GM18519 (cell line): ENCODE data around the gene COQ10B.

ENCODE experiments used
- ATAC-seq: cut with Tn5 transposase; IDR thresholded peaks from one replicate; pipeline ENCODE4 v1.9.1; 2021; ENCODE audit warnings: mild to moderate bottlenecking, moderate library complexity; ENCODE audit not compliant: unreplicated experiment, low FRiP score

The COQ10B gene

DNA sequence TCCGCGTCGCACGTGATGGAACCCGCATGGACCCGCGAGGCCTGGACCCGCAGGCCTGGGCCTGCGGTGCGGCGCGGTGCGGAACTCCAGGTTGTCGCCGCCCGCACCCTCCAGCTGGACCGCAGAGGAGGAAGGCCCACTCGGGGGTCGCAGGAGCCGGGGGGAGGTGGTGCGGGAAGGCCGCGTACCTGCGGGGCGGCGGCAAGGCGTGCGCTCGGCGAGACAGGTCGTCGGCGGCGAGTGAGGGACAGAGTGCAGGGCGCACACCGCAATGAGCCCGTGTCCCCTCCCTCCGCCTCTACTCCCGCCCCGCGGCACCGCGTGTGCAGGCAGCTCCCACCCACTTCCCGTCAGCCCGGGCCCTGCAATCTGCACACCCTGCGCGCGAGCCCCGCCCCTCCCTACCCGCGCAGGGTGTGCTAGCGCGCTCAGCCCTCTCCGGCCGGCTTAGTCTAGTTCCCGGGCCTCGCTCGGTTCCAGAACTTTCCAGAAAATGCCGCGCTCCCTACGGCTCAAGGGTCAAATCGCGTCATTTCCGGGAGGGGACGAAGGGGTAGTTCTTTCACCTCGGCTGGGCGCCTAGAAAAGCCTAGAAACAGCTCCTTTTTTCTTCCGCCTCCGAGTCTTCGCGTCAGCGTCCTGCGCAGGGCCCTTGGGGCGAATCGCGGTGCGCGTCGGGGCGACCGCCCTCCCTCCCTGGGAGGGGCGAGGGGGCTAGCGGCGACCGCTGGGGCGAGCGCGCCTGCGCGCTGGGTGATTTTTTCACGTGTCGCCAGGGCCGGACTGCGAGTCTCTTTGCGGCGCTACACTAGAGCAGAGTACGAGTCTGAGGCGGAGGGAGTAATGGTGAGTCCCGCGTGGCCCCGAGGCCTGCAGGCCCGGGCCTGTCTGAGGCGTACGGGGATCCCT is 46.5 kb downstream of the COQ10B start, which contains the start of the genes HSPD1 and HSPE1:
Gene HSPD1 (minus strand): TSS at position 247 of the 909 bp plus-strand sequence. CDS start 992 bp downstream, outside the sequence.
Gene HSPE1 (plus strand): TSS at position 786 of the 909 bp plus-strand sequence. CDS start 58 bp downstream, at position 844.
- peak; percentile 82 for ATAC-seq

DNA sequence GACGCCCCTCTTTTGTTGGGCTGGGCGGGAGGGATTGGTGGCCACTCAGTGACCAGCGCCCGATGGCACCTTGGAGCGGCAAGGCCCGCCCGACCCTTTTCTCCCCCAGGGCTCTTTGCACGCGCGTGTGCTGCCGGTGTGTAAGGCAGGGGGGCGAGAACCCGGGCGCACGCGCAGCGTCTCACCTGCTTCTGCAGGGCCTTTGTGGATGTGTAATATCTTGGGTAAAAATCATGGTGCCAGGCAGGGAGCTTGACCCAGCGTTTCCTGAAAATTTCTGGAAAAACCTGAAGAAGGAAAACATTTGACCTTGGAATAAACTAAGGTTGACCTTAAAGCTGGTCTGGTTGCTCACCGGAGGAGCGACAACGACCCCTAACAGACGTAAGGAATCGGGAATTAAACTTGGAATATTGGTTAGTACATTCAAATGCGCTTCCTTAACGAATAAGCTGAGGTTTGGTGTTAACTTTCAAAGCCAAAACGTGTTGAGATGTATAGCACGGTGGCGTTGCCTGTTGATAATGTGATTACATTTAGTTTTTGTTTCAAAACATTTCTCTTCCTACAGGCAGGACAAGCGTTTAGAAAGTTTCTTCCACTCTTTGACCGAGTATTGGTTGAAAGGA is 47.3 kb downstream of the COQ10B start:
- peak; percentile 1 for ATAC-seq

- ATAC-seq = no peak
These were observed 48.8 kb downstream of the COQ10B start for GRCh38 chr2:197502201-197502600.

DNA sequence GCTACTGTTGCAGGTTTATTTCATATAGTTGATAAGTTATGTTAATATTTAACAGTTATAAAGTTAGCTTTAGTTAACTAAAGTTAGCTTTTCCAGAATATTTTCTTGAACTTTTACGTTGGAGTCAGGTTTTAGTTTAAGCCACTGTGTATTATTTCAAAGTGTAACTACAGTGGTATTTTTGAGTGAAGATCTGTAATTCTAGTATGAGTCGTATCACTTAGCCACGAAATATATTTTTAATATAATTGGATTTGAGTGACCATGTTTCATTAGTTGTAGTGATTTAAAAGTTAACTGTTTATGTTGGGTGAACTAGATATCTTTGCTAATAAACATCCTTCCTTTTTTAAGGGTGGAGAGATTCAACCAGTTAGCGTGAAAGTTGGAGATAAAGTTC is 49.3 kb downstream of the COQ10B start:
- no peak for ATAC-seq

DNA sequence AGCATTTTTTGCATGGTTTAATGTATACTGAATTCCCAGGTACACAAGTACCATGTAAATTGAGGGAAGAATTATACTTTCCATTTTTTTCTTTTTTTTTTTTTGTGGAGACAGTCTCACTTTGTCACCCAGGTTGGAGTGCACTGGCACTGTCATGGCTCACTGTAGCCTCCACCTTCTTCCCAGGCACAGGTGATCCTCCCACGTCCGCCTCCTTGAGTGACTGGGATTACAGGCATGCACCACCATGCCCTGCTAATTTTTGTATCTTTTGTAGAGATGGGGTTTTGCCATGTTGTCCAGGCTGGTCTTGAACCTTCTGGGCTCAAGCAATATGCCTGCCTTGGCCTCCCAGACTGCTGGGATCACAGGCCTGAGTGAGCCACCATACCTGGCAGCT is 50.6 kb downstream of the COQ10B start:
- no peak for ATAC-seq

DNA sequence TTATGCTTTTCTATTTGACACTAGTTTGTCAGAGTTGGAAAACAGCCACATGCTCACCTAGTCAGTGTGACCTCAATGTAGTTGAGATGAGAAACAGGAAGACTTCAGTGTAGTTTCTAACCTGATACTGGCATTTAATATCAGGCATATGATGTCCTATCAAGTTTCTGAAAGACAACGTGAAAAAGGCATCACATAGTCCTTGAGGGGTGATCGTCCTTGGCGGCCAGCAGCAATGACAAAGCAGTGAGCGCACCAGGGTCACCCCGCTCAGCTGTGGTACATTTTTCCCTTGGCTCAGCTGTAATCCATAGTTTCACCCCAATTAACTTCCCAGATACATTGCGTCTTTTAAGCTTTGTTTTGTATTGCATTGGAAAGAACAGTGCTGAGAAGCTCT is 51.2 kb downstream of the COQ10B start:
- no peak for ATAC-seq

GRCh38 chr2:197506658-197507057 is 53.3 kb downstream of the COQ10B start:
- ATAC-seq = no peak

GRCh38 chr2:197513915-197514314 is 60.6 kb downstream of the COQ10B start:
- no peak for ATAC-seq

GRCh38 chr2:197514754-197515153 is 61.4 kb downstream of the COQ10B start:
- ATAC-seq = no peak

DNA sequence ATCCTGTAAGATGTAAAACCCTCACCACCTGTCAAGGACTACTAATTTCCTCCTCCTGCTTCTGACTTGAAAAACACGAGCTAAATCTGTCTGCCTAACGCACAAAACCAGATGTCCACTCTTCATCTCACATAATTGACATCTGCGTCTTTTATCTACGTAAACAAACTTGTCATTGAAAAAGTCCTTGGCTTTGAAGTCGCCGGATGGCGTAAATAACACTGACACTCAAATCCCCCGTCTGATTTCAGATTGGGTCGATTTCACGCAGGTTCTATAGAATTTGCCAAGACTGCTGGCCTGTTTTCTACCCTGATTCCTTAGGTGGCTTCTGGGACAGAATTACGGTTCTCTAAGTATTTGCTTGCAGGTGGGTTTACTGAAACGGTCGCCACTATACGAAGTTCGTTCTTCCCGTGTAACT is 62.0 kb downstream of the COQ10B start:
- ATAC-seq = peak; percentile 2

DNA sequence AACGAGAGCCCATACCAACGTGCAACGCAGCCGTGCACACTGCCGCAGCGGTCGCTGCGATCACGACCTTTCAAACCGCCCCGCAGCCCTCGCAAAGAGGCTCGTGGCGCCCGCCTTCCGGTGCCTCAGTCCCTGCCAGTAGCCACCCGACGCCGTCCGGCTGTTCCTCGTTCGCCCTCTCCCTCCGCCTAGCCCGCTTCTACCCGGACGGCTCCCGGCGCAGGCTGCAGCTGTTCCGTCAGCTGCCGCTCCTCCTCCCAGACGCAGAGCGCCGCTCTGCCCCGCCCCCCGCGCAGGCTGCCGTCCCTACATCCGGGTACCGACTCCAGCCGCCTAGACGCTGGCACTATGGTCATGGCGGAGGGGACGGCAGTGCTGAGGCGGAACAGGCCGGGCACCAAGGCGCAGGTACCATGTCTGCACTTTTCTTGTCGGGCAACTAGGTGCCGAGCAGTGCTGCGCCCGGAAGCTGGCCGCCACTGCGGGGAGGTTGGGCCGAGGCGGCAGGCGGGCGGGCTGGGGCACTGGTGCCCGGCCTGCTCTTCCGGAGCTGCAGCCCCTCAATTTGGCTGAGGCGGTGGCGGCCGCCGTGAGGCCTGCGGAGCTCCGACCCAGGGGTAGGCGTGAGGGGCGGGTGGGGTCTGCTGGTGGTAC is 62.5 kb downstream of the COQ10B start, which contains the start of gene MOB4:
Gene MOB4 (plus strand): TSS at position 328 of the 654 bp plus-strand sequence. CDS start 21 bp downstream, at position 349.
- peak; percentile 82 for ATAC-seq

GRCh38 chr2:197516393-197516761 is 63.0 kb downstream of the COQ10B start:
- no peak for ATAC-seq

DNA sequence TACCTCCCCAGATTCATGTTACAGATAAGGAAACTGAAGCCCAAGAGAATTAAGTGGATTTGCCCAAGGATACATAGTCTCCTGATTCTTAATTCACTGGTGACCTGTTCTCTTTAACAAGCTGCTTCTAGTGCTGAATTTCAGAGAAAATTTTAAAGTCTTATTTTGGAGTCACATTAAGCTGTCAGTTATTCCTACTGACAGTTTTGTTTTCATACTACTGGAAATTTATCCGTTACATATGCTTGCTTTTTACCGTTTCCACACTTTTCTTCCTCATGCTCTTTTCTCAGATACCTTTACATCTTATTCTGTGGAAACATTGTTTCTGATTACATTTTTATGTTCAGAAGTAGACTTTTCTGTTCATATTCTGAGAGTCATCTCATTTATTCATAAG is 63.8 kb downstream of the COQ10B start:
- ATAC-seq = no peak
